Mononuclear cell (primary cell): ENCODE data around the gene ECEL1. TPM values are rescaled to one million over a fixed set of nuclear protein-coding genes. Genes with fewer than 3 reads are reported as not detected.

Source experiments
- H3K27me3 ChIP-seq: 2 replicates; pipeline ENCODE4 v1.6.0; 2011; ENCODE audit warnings: low read length, control low read depth; ENCODE audit not compliant: insufficient read depth
- H3K4me1 ChIP-seq: 2 replicates; pipeline ENCODE4 v1.5.1; 2011; ENCODE audit warnings: mild to moderate bottlenecking, low read length, control low read depth; ENCODE audit not compliant: insufficient read depth
- H3K4me3 ChIP-seq: 2 replicates; pipeline ENCODE4 v1.5.1; 2011; ENCODE audit warnings: mild to moderate bottlenecking, low read length, moderate library complexity
- H3K9me3 ChIP-seq: 2 replicates; pipeline ENCODE4 v1.5.1; 2011; ENCODE audit warnings: low read depth, mild to moderate bottlenecking, control low read depth, low read length
- total RNA-seq: library from RNA; depleted of rRNA; stranded (reverse); fragments of >200 nt; gene quantifications from one replicate; pipeline ENCODE4 v1.2.3, GENCODE V29; 2012

The ECEL1 gene
- total RNA-seq, 1 donor = not detected

DNA sequence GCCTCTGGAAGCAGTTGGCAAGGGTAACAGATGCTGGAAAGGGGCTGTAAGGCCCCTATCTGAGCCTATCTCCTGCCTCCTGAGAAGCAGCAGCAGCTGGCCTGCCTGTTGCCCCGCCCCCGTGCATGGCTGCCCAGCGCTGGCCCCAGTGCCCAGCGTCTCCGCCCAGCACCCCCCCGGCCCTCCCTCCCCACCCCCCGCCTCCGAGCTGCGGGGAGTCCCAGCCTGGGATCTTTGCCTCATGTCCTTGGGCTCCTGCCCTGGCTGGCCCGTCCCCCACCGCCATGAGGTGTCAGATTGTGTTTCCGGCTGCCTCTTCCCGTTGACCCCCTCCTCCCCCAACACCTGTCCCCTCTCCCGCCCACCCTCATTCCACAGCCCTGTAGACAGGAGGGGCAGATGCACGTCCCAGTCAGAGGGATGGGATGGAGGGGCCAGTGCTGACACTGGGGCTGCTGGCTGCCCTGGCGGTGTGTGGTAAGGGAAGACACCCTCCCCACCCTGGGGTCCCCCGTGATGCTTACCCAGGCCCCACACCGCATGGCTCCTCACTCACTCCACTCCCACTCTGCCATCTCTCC lies 38.2 kb upstream of the ECEL1 start, which contains the start of gene CHRND:
Gene CHRND, plus strand, starts transcription at position 370 of the 581 bp plus-strand sequence. Its CDS starts 56 bp downstream, at position 426.
- Histone ChIP-seq H3K27me3 (peaks cover 28% of the 10 kb centered on the region), H3K4me1 (peaks cover 24% of the 10 kb centered on the region)

DNA sequence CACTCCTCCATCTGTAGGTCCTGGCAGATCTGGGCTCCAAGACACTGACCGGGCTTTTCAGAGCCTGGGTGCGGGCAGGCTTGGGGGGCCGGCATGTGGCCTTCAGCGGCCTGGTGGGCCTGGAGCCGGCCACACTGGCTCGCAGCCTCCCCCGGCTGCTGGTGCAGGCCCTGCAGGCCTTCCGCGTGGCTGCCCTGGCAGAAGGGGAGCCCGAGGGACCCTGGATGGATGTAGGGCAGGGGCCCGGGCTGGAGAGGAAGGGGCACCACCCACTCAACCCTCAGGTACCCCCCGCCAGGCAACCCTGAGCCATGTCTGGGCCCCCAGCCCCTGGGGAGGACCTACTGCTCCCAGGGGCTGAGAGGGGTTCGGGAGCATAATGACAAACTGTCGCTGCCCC lies 37.6 kb upstream of the ECEL1 start:
- H3K4me1 ChIP-seq = peaks cover 24% of the 10 kb centered on the region
- H3K9me3 ChIP-seq = no peaks in the 10 kb centered on the region
- no peak overlapping the region for H3K4me3 ChIP-seq
- H3K27me3 ChIP-seq = peaks cover 28% of the 10 kb centered on the region

More for the DNA sequence above, 38.2 kb upstream of the ECEL1 start, which contains the start of gene CHRND:
- Histone ChIP-seq H3K9me3 (no peaks in the 10 kb centered on the region), H3K4me3 (no peak within 1 kb of the TSS)

DNA sequence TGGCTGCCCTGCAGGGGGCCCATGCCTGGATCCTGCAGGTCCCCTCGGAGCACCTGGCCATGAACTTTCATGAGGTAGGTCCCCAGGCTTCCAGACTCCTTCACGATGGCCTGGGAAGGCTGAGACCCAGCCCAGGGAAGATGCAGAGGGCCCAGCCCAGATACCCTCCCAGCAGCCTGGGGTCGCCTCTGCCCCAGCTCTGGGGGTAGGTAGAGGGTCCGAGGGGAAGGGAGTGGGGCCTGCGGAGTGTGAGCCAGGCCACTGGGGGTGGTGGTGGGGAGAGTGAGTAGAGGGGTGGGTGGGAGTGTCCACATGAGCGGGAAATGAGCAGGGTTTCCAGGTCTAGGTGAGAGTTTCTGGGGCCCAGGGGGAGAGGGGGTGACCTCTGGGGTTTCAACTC lies 37.1 kb upstream of the ECEL1 start:
- H3K4me3 ChIP-seq = no peak overlapping the region
- no peaks in the 10 kb centered on the region for H3K9me3 ChIP-seq
- H3K4me1 ChIP-seq = peaks cover 24% of the 10 kb centered on the region
- peaks cover 28% of the 10 kb centered on the region for H3K27me3 ChIP-seq

DNA sequence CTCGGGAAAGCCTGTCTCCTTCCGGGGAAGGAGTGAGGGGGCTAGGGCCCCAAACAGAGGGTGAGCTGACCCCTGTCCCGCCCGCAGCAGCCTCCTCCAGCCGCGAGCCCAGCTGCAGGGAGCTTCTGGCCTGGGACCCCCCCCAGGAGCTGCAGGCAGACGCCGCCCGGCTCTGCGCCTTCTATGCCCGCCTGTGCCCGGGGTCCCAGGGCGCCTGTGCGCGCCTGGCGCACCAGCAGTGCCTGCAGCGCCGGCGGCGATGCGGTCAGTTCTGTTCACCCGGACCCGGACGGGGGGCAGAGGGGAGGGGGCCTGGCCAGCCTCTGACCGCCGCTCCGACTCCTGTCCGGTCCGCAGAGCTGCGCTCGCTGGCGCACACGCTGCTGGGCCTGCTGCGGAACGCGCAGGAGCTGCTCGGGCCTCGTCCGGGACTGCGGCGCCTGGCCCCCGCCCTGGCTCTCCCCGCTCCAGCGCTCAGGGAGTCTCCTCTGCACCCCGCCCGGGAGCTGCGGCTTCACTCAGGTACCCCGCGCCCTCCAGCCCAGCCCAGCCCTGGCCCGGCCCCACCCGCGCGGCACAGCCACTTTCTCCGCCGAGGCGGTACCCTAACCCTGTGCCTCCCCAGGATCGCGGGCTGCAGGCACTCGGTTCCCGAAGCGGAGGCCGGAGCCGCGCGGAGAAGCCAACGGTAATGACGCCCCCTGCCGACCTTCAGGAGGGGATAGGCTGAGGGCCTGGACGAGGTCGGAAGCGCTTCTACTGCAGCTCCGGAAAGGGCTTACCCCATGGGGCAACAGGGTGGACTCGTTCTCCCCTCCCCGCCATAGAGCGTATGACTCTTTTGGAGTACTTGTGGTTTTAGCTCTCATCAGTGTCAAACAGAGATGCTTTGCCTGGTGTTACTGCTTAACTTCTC lies 36.3 kb upstream of the ECEL1 start:
- Histone ChIP-seq H3K4me3 (no peak overlapping the region), H3K27me3 (peaks cover 28% of the 10 kb centered on the region)

DNA sequence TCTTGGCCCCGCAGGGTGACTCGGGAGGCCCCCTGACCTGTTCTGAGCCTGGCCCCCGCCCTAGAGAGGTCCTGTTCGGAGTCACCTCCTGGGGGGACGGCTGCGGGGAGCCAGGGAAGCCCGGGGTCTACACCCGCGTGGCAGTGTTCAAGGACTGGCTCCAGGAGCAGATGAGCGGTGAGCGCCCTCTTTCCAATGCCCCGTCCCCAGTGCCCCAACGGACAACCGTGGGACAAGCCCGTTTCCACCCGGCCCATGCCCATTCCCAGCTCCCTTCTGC lies 35.7 kb upstream of the ECEL1 start:
- Histone ChIP-seq H3K9me3 (no peaks in the 10 kb centered on the region), H3K4me1 (peaks cover 24% of the 10 kb centered on the region), H3K4me3 (no peak overlapping the region), H3K27me3 (peaks cover 28% of the 10 kb centered on the region)

More for the DNA sequence above, 36.3 kb upstream of the ECEL1 start:
- Histone ChIP-seq H3K9me3 (no peaks in the 10 kb centered on the region), H3K4me1 (peaks cover 24% of the 10 kb centered on the region)

DNA sequence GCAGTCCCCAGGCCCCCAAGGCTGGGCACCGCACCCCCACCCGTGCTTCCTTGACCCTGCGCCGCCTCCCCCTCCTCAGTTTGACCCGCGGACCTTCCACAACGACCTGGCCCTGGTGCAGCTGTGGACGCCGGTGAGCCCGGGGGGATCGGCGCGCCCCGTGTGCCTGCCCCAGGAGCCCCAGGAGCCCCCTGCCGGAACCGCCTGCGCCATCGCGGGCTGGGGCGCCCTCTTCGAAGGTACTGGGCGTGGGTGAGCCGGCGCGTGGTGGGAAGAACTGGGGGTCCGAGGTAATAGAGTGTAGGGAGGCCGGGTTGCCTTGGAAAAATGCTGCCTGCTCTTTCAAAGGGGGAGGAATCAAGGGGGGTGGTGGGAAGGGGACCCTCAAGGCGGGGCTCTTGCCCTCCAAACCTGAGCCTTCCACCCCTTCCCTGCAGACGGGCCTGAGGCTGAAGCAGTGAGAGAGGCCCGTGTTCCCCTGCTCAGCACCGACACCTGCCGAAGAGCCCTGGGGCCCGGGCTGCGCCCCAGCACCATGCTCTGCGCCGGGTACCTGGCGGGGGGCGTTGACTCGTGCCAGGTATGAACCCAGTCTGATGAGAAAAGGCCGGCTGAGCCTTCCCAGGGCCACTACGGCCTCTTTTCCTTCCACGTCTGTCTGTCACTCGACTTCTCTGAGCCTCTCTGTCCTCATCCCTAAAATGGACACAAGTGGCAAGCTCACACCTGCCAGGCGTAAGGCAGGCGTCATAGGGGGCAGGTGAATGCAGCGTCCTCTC lies 35.2 kb upstream of the ECEL1 start:
- H3K4me1 ChIP-seq = peaks cover 24% of the 10 kb centered on the region
- H3K27me3 ChIP-seq = peaks cover 28% of the 10 kb centered on the region
- no peak overlapping the region for H3K4me3 ChIP-seq
- H3K9me3 ChIP-seq = no peaks in the 10 kb centered on the region

DNA sequence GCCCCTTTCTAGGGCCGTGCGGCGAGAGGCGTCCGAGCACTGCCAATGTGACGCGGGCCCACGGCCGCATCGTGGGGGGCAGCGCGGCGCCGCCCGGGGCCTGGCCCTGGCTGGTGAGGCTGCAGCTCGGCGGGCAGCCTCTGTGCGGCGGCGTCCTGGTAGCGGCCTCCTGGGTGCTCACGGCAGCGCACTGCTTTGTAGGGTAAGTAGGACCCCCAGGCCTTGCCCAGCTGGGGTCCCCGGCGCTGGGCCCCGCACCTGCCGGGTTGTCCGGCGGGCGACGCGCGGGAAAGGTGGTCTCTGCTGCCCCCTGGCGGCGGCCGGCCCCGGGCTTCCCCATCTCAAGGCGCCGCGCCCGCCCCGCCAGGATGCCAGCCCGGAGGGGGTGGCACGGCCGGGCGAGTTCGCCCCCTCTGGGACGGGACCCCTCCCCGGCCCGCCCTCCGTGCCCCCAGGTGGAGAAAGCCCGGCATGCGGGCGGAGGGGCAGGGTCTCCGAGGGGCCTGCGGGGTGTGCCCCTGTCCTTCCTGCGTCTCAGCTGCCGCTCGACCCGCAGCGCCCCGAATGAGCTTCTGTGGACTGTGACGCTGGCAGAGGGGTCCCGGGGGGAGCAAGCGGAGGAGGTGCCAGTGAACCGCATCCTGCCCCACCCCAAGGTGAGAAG lies 34.5 kb upstream of the ECEL1 start:
- Histone ChIP-seq H3K27me3 (peaks cover 28% of the 10 kb centered on the region), H3K4me3 (no peak overlapping the region), H3K9me3 (no peaks in the 10 kb centered on the region)

DNA sequence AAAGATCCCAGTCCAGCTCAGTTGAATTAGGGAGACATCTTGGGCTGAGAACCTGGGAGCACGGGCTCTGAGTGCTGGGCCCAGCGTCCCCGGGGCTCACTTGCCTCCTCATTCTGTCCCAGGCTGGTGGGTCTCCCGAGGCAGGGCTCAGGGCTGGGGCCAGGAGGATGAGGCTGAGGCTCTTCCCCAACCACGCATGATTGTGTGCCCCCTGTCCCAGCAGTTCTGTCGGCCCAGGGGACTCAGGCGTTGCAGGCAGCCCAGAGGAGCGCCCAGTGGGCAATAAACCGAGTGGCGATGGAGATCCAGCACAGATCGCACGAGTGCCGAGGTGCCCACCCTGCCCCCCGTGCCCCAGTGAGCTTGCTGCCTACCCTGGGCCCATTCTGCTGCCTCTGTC lies 33.5 kb upstream of the ECEL1 start:
- Histone ChIP-seq H3K4me1 (peaks cover 24% of the 10 kb centered on the region), H3K9me3 (no peaks in the 10 kb centered on the region), H3K4me3 (no peak overlapping the region), H3K27me3 (peaks cover 28% of the 10 kb centered on the region)

More for the DNA sequence above, 34.5 kb upstream of the ECEL1 start:
- H3K4me1 ChIP-seq = peaks cover 24% of the 10 kb centered on the region

DNA sequence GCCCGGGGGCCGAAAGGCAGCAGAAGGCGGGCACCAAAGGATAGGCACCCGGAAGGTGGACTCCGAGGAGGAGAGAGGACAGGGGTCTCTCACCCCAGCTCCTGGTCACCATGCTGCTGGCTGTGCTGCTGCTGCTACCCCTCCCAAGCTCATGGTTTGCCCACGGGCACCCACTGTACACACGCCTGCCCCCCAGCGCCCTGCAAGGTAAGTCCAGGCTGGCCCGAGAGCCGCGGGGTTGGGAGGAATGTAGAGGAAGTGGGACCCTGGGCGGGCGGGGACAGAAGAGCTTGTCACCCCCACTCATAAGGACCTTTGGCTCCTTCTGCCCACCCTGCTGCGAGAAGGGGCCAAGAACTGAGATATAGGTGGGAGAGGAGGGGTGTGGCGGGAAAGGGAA lies 32.9 kb upstream of the ECEL1 start:
- H3K4me3 ChIP-seq = no peak overlapping the region
- peaks cover 28% of the 10 kb centered on the region for H3K27me3 ChIP-seq
- H3K4me1 ChIP-seq = peaks cover 24% of the 10 kb centered on the region

DNA sequence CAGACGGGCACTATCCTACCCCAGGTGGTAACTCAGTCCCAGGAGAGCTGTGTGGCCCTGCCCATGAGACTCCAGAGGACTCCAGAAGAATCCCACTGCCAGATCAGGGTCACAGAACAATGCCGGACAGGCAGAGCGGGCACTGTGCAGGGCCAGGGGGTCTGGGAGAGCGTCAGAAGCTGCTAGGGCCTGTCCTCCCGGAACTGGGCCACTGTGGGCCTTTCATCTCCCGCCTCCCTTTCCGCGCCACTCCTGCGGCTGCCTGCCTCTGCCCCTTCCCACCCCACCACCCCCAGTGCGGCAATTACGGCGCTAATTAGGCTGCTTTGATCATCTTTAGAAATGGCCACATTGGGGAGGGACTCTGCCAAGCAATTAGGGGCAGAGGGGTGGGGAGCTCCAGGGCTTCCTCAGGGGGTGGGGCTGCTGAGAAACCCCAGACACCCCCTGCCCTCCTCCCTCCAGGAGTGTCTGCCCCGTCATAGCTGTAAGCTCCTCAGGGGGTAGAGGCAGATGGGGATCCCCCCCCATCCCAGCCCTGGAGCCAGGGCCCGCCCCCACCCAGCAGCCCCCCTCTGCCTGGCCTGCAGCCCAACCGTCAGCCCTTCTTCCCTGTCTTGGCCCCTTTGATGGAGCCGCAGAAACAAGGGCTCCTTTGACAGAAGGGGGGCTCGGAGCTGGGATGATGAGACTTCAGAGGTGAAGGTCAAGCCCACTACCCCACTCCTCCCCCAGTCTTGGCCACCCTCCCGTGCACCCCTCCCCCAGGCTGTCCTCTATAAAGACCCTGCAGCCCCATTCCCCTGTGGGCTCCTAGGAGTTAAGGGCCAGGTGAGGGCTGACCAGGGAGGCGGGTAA lies 32.2 kb upstream of the ECEL1 start, which contains the start of gene PRSS56:
Gene PRSS56, plus strand, starts transcription at position 808 of the 858 bp plus-strand sequence. CDS start 211 bp downstream, outside the sequence.
- H3K27me3 ChIP-seq = peaks cover 26% of the 10 kb centered on the region

More for the DNA sequence above, 32.9 kb upstream of the ECEL1 start:
- no peaks in the 10 kb centered on the region for H3K9me3 ChIP-seq

DNA sequence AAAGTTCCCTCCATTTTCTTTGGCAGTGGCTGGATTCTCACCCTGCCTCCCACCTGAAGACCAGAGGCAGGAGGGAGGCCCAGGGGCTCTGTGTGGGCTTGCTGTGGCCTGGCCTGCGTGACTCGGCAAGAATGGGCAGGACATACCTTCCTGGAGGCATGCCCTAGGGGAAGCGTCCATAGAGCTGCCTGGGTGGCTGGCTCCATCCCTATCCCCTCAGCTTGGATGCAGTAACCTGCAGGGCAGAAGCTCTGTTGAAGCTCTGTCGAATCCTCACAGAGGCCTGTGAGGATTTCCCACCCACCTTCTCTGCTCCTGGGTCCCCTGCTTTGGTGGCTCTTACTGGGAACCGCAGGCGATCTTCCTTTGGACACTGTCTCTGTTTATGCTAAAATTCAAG lies 31.2 kb upstream of the ECEL1 start:
- H3K4me1 ChIP-seq = peaks cover 19% of the 10 kb centered on the region
- H3K27me3 ChIP-seq = peaks cover 19% of the 10 kb centered on the region
- no peak overlapping the region for H3K4me3 ChIP-seq
- no peaks in the 10 kb centered on the region for H3K9me3 ChIP-seq

More for the DNA sequence above, 32.2 kb upstream of the ECEL1 start, which contains the start of gene PRSS56:
- Histone ChIP-seq H3K9me3 (no peaks in the 10 kb centered on the region), H3K4me3 (no peak within 1 kb of the TSS), H3K4me1 (peaks cover 24% of the 10 kb centered on the region)

DNA sequence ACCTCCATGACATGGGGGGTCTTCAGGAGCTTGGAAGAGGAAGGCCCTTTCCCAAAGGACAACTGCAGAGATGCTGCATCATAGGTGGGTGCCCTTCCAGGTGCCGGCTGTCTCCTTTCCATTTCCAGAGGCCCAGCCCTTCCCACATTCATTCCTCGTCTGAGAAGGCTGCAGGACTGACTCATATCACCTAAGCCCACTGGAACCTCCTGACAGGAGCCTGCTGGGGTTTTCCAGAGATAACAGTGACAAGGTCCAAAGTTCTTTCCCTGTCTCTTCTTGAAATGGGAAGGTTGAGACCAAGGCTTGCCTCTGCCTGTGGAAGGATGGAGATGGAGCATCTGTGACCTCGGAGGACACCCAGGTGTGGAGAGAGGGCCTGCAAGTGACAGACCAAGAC lies 28.9 kb upstream of the ECEL1 start:
- H3K4me1 ChIP-seq = no peaks in the 10 kb centered on the region
- peaks cover 4% of the 10 kb centered on the region for H3K27me3 ChIP-seq
- H3K4me3 ChIP-seq = no peak overlapping the region
- no peaks in the 10 kb centered on the region for H3K9me3 ChIP-seq

DNA sequence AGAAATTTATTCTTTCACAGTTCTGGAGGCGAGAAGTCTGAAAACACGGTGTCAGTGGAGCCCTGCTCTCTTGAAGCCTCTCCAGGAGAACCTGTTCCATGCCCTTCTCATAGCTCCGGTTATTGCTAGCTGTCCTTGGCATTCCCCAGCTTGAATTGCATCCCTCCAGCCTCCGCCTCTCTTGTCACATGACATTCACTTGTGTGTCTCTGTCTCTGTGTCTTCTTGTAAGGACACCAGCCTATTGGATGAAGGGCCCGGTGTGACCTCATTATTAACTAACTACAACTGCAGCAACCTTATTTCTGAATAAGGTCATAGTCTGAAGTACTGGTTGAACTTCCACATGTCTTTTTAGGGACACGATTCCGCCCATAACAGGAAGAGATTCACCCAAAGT lies 28.0 kb upstream of the ECEL1 start:
- H3K4me3 ChIP-seq = no peak overlapping the region
- no peaks in the 10 kb centered on the region for H3K4me1 ChIP-seq
- no peaks in the 10 kb centered on the region for H3K9me3 ChIP-seq
- no peaks in the 10 kb centered on the region for H3K27me3 ChIP-seq

DNA sequence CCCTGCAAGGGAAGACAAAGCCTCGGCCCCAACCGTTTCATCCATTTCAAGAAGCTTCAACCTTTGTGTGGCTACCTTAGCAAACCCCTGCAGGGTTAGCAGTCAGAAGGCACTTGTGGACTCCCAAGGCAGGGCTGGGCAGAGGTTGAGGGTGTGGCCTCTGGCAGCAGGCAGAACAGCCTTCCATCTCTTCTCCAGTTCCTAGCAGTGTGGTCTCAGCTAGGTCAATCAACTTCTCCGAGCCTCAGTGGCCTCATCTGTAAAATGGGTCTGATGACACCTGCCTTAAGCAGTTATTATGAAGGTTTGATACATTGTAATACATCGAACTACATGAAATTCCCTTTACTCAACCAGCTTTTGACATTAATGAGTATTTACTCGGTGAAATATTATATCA lies 25.7 kb upstream of the ECEL1 start:
- H3K9me3 ChIP-seq = no peaks in the 10 kb centered on the region

More for the DNA sequence above, 25.7 kb upstream of the ECEL1 start:
- Histone ChIP-seq H3K4me1 (no peaks in the 10 kb centered on the region), H3K27me3 (no peaks in the 10 kb centered on the region), H3K4me3 (no peak overlapping the region)
